CD1c-positive myeloid dendritic cell (primary cell): ENCODE results near the gene FAM171A1.
A peak's percentile ranks its signal among the peaks of the same experiment; 100 is the strongest.
"Not testable (repeated sequence)": the region's sequence is repeated elsewhere in the genome, so short reads cannot be mapped to it uniquely, and the experiment has no call there.

Experiments
- DNase-seq: peaks from one replicate; pipeline ENCODE4 v3.0.0-alpha.2; 2016; ENCODE audit errors: extremely low spot score

The FAM171A1 gene

DNA sequence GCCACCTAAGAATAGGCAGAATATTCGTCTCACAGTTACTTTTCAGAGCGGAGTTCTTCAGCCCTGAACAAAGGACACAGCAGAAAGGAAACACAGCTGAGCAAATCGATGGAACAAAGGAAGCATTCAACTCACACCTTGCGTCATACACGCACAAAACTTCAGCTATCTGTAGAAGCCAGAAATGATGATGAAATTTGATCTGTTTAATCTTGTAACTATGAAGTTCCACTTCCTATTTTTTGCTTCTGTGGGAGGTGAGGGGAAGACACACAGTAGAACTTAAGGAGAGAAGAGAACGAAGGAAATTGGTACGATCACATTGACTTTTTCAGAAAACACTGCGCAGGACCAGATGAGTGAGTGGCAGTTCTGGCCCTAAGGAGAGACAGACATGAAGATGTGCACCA, 26.2 kb downstream of the FAM171A1 start:
- DNase-seq = peak; percentile 35

DNA sequence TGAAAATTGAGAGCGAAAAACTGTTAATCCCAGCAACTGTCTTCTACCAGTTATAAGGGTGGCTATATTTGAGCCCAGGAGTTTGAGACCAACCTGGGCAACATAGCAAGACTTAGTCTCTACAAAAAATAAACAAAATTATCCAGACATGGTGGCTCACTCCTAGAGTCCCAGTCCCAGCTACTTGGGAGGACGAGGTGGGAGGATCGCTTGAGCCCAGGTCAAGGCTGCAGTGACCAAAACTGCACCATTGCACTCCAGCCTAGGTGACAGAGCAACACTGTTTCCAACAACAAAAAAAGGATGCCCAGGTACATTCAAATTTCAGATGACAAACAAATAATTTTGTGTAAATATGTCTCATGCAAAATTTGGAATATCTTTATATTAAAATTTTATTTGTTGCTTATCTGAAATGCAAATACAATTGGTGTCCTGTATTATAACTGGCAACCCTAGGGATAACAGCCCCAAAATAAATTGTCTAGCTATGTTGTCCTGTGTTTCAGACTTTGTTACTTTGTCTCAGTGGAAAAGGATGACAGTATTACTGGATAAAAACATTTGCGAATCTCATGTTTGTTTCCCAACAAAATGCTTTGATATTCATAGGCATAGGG, 26.7 kb downstream of the FAM171A1 start:
- DNase-seq = no peak

DNA sequence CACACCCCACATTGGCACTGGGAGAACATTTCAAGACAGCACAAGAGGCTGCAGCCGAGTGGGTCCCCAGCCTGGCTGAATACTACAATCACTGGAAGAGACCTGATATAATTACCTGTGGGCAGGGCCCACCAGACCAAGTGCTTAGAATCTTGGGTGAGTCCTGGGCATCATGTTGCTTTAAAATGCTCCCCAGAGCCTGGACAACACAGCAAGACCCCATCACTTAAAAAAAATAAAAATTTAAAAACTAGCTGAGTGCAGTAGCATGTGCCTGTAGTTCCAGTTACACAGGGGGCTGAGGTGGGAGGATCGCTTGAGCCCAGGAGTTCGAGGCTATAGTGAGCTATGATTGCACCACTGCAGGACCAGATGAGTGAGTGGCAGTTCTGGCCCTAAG, 28.1 kb downstream of the FAM171A1 start:
- no peak for DNase-seq

DNA sequence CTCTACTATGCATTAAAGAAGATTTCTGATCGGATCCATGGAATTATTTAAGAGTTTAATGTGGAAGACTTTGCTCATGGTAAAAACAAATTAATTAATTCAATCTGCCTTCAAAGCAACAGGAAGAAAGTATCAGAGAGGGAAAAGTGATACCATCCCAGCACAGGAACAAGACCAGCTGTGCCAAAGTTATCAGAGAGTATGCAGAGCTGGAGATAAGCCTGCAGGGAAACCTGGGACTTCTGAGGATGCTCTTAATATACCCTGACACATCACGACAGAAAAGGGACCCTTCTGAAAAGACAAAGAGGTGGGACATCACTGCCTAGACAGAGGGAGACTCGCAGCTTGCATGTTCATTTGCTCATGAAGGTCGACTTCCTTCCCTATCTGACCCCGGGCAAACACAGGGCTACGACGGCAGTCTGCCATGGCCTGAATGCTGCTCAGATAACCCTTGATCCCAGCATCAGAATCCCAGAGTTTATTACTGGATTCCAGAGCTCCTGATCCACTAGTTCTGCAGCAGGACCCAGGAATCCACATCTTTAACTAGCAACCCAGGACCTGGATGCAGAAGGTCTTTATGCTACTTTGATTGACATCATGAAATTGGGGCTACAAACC, 29.5 kb downstream of the FAM171A1 start:
- DNase-seq = no peak

DNA sequence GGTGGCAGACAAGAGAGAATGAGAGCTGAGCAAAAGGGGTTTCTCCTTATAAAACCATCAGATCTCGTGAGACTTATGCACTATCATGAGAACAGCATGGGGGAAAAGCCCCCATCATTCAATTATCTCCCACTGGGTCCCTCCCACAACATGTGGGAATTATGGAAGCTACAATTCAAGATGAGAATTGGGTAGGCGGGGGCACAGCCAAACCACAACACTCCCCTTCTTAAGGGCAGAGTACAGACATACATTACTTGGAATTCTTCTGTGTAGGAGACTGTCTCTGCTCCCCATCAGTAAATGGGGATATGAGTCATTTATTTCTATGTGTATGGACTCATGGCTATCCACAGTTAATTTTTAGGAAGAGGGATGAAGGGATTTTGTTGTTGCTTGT, 31.2 kb downstream of the FAM171A1 start:
- DNase-seq = no peak

DNA sequence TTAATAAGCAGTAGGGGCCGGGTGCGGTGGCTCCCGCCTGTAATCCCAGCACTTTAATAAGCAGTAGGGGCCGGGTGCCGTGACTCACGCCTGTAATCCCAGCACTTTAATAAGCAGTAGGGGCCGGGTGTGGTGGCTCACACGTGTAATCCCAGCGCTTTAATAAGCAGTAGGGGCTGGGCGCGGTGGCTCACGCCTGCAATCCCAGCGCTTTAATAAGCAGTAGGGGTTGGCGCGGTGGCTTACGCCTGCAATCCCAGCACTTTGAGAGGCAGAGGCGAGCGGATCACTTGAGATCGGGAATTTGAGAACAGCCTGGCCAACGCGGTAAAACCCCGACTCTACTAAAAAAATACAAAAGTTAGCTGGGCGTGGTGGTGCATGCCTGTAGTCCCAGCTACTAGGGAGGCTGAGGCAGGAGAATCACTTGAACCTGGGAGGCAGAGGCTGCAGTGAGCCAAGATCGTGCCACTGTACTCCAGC, 33.6 kb downstream of the FAM171A1 start:
- DNase-seq = not testable (repeated sequence)

DNA sequence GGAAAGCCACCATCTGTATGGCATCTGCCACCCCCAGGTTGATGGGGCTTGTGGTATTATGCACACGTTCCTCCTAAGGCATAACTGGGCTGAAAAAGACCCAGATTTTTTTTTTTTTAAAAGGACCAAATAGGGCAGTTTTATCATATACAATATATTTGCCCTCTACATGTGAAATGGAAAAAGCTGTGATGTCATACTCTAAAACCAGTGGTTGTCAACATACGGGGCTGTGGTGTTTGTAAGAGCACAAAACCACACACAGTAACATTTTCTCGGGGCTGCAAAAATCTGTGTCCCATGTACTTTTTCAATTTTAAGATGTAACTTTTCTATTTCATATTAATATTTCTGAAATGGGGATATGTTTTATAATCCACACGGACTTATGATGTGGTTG, 34.9 kb downstream of the FAM171A1 start:
- DNase-seq = no peak

DNA sequence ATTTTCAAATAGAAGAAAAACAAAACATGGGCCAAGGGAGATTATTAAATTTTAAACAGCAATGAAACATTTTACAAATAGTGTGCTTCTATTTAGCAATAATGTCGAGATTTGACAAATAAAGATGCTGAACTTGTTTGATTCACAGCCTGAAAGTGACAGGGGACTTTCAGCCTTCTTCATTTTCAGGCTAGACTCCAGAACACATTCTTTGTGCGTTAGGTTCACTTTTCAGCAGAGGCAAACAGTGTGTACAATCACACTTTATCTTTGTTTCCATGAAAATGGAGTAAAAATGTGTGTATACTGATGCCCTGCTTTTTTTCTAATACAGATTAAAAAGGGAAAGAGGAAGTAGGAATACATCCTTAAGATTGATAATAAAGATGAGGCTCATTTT, 35.6 kb downstream of the FAM171A1 start:
- no peak for DNase-seq

DNA sequence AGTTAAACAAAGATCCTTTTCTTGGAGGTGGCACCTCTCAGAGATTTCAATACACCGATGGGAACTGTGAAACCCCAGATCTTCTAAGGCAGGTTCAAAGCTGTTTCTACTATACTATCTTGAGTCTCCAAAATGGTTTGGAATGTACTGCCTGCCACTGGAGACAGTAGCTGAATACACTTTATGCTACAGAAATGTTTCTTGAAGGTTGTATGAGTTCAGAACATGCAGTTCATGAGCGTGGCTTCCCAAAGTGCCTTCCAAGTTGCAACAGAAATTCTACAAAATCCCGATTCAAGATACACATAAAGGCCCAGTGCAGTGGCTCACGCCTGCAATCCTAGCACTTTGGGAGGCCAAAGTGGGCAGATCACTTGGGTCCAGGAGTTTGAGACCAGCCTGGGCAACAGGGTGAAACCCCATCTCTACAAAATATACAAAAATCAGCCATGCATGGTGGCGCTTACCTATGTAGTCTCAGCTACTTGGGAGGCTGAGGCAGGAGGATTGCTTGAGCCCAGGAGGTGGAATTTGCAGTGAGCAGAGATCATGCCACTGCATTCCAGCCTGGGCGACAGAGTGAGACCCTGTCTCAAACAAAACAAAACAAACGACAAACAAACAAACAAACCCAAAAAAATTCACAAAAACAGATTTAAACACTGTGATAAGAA, 36.3 kb downstream of the FAM171A1 start:
- DNase-seq = no peak

DNA sequence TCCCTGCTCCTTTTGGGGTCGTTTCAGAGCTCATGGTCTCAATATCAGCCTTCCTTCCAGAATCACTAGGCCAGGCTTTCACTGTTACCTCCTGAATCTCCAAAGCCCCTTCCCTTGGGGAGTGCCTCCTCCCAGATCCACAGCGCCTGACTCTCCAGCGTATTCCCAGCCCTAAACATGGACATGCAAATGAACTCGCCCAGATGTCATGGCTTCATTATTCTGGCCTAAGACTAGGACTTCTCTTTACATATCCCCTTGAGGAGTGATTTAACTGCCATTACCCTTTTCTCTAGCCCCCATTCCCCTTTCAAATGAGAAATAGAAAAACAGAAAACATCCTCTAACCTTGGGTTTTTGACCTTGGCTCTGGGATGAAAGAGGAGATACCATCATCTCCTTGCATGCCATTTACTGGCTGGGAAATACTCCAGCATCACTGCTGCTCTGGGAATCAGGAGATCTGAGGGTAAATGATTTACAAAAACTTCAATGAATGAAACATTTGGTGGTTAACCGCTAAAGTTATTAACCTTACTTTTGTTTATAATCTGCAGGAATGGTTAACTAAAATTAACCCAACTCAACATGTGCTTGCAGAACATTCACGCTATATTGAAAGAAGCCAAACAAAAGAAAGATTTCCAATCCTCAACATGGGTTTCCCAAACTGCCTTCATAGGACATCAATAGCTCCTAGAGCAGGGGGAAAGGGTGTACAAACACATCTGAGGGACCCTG, 37.0 kb downstream of the FAM171A1 start:
- DNase-seq = no peak

DNA sequence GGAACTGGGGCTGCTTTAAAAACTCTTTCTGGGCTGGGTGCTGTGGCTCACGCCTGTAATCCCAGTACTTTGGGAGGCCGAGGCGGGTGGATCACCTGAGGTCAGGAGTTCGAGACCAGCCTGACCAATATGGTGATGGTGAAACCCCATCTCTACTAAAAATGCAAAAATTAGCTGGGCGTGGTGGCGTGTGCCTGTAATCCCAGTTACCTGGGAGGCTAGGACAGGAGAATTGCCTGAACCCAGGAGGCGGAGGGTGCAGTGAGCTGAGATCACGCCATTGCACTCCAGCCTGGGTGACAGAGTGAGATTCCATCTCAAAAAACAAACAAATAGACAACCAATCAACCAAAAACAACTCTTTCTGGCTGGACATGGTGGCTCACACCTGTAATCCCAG, 37.9 kb downstream of the FAM171A1 start:
- not testable (repeated sequence) for DNase-seq

DNA sequence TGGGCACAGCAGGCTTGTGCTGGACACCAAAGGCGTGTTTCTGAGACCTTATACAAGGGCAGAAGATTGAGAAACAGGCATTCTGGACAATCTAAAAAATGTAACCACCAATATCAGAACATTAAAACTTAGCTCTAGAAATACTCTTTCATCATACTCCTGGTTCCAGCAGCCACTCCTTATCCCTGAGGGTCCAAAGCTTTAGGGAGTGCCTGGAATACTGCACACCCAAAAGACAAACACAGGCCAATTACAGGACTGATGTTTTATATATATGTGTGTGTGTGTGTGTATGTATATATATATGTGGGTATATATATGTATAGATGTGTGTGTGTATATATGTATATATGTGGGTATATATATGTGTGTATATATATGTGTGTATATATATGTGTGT, 39.6 kb downstream of the FAM171A1 start:
- no peak for DNase-seq

DNA sequence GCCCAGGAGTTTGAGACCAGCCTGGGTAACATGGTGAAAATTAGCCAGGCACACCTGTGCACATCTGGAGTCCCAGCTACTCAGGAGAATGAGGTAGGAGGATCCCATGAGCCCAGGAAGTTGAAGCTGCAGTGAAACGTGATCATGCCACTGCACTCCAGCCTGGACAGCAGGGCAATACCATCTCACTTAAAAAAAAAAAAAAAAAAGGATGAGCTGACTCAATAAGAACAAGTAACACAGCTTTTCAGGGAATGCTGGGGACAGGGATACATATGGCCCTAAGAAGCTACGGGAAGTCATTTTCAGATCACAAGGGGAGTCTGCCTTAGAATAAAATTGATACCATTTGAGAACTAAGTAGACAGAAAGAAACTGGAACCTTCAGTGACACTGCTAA, 41.7 kb downstream of the FAM171A1 start:
- DNase-seq = no peak

DNA sequence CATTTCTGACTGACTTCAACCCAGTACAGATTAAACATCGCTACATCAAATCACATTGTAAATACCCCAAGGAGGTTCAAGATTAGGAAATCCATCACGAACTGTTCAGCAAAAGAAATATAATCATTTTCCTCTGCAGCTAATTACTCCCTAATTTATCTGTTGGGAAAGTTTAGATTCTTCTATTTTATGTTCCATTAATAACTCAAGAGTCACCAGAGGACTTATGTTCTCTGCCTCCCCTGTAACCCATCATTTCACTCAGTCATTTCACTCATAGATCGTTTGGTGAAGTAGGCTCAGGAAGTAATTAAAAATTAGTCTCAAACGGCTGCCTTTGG, 45.2 kb downstream of the FAM171A1 start:
- DNase-seq = no peak

DNA sequence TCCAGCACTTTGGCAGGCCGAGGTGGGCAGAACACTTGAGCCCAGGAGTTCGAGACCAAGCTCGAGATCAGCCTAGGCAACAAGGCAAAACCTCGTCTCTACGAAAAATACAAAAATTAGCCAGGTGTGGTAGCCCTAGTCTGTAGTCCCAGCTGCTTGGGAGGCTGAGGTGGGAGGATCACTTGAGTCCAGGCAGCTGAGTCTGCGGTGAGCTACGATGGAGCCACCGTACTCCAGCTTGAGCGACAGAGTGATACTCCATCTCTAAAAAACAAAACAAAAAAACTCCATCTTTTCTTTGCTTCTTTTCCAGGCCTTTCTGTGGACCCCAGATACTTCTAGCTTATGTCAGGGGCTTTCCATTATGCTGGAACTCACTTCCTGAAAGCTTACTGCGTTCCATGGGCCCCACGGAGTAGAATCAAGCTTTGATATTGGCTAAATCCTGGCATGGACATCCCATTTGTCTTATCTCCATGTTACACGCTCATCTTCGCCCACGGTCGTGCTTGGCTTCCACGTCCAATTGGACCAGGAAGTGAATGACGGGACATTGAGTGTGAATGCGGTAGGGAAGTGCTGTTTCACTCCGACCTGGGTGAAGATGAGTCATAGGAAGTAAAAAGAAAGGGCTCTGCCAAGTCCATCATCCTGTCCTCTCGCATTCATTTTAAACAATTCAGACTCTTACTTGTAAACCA, 45.7 kb downstream of the FAM171A1 start:
- DNase-seq = no peak

DNA sequence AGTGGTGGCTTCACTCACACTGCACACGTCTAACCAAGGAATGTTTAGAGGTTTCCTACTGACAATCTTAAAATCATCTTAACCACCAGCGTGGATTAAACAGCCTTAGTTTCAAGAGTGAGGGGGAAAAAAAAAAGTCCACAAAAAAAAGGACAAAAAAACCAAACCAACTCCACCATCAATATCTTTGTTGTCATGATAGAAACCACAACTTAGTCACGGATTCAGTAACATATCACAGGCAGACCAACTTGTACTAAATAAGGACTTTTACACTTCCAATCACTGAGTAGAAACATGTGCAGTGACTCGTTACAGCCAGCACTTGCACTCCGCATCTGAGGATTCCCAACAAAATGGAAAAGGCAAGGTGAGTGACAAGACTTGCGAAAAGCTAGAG, 46.5 kb downstream of the FAM171A1 start:
- no peak for DNase-seq

DNA sequence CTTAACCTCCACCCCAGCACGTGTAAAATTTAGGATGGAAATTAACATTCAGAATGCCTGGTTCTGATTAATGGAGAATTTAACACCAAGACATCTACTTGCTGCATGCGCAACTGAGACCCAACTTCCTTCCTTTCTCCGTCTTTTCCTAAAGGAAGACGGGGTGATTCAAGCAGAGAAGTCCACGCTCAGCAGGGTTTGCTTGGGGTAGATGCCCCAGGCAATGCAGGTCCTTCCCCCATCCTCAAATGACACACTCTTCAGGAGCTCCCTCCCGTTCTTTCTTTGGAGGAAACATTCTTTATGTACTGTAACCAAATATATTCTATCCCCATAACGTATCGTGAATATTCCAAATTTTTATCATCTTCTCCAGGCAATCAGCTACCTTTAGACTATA, 47.0 kb downstream of the FAM171A1 start:
- no peak for DNase-seq

DNA sequence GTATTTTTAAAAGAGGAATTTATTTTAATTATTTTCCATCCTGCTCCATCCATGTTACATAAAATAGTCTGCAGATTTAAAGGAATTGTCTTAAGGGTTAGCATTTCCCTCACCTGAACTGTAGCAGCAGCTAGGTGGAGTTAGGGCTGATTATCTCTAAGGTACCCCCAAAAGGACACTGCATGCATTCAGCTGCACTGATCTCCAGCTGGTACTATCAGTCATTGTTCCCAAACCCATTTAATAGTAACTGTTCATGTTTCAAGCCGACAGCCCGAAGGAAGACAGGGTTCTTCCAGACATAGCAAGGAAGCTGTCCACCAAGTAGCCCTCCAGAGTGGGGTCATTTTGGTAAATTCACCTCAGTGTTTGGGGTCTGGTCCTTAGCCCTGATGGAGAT, 48.7 kb downstream of the FAM171A1 start:
- no peak for DNase-seq

DNA sequence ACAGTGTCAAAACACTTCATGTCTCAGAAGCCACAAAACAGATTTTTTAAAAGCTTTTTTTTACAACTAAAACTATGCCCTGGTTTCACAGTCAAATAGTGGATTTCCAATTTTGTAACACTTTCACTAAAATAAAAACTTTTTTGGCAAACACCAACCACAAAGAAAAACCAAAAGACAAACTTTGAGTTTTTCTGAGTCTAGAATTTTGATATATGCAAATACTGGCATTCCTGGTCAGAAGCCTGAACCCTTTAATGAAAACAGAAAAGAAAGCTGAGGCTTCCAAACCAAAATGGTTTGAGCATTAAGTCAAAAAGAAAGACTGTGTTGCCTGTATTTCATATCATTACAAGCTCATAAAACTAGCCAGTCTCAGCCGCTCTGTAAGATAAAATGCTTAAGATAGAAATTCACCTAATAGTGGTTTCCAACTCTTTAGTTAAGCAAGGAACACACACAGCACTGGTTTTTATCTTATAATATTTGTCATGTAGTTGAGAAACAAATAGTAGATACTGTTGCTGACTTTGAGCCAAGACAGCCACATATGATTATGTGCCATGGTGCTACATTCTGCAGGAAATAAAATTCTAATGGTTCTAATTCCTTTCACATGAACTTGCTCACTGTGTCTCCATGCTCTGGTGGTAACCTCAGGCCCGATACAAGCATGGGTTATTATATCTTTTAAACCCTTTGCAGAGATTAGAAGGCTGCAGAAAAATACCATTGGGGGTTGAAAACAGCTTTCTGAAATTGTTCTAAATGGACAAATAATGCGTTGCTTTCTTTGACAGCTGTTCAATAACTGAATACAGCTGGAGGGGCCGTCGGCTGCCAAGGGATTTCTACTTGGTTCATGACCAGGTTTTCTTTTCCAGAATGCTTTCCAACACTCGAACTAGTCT, 49.4 kb downstream of the FAM171A1 start:
- no peak for DNase-seq

DNA sequence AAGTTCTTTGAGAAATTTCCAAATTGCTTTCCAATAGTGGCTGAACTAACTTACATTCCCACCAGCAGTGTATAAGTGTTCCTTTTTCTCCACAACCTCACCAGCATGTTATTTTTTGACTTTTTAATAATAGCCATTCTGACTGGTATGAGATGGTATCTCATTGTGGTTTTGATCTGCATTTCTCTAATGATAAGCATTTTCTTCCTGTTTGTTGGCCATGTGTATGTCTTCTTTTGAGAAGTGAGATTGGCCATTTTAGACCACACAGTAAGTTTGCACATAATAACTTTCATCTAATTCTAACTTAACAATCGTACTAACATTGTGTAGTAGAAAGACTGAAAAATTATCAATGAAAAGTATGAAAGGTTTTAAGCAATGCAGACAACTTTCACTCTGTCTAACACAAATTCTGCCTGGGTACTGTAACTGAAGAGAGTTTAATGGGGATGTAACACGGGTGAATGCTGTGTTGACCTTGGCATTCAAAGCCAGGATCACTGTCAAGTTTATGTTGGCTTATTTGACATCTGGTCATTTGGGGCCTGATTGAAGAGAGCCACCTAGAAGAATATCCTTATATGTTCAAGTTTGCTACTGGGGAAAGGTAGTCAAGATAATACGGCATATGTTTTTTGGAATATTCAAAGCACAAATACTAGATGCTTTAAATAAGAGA, 50.4 kb downstream of the FAM171A1 start:
- no peak for DNase-seq
